Measurements from ENCODE around the gene WSCD1.

DNA sequence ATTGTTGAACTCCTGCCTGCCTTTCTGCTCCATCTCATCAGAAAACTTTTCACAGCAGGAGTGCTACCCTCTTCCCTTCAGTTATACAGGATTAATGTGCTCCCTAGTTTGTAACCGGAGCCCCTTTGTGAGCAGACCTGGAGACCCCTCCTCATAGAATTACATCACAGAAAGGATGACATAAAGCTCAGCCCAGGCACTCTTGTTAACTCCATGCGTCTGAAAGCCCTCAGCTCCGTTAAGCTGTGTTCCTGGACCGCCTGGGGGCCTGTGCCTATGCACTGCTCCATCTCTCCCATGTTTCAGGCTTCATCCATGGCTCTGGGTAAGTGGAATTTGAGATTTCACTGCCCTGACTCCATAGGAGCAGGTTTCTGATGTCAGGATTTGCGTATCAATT lies 7.6 kb downstream of the WSCD1 start:
- no peak for TF ChIP-seq POLR2A (IDR thresholded peaks at IDR 0.05)
- TF ChIP-seq, protein P1, sequence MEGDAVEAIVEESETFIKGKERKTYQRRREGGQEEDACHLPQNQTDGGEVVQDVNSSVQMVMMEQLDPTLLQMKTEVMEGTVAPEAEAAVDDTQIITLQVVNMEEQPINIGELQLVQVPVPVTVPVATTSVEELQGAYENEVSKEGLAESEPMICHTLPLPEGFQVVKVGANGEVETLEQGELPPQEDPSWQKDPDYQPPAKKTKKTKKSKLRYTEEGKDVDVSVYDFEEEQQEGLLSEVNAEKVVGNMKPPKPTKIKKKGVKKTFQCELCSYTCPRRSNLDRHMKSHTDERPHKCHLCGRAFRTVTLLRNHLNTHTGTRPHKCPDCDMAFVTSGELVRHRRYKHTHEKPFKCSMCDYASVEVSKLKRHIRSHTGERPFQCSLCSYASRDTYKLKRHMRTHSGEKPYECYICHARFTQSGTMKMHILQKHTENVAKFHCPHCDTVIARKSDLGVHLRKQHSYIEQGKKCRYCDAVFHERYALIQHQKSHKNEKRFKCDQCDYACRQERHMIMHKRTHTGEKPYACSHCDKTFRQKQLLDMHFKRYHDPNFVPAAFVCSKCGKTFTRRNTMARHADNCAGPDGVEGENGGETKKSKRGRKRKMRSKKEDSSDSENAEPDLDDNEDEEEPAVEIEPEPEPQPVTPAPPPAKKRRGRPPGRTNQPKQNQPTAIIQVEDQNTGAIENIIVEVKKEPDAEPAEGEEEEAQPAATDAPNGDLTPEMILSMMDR (IDR thresholded peaks at IDR 0.05): no peak

Measured in adrenal gland (tissue), 5 donors.